ENCODE results near the gene FAM210A.

FAM210A gene

GRCh38 chr18:13616041-13616440 lies 110.3 kb downstream of the FAM210A start:
- H3K4me1 ChIP-seq: peaks cover 80 to 100% (median 97%) of the 10 kb centered on the region in 10 experiments
- peak overlapping the region; percentile 79 to 99 (median 96) for H3K4me2 ChIP-seq
- H3K4me3 ChIP-seq: peak overlapping the region in 8 of 10 experiments; percentile 3 to 73 (median 57); a peak in 13 of 20 replicates
- H3K27me3 ChIP-seq: peaks cover 0 to 6% (median 0%) of the 10 kb centered on the region in 11 experiments; a peak in 2 of 22 replicates
- H3K27ac ChIP-seq: peak overlapping the region in 10 of 11 experiments; percentile 72 to 91 (median 82); a peak in 20 of 22 replicates
- peaks cover 0 to 9% (median 0%) of the 10 kb centered on the region in 11 experiments; a peak in 8 of 22 replicates for H3K36me3 ChIP-seq
- no peak for TF ChIP-seq Cebpa-rat (IDR thresholded peaks at IDR 0.05)
- H3K9ac ChIP-seq: peak overlapping the region; percentile 18 to 84 (median 70); a peak in 19 of 22 replicates
- no peaks in the 10 kb centered on the region for H3K9me3 ChIP-seq (replicated peaks in 1 of 11)
- peaks cover 0 to 67% (median 21%) of the 10 kb centered on the region in 11 experiments; a peak in 16 of 22 replicates for H4K20me1 ChIP-seq

GRCh38 chr18:13615432-13615861 lies 110.9 kb downstream of the FAM210A start:
- Histone ChIP-seq H3K27me3 (peaks cover 0 to 6% (median 0%) of the 10 kb centered on the region in 11 experiments; a peak in 1 of 22 replicates), H3K27ac (peak overlapping the region; percentile 47 to 91 (median 82); a peak in 21 of 22 replicates), H3K9me3 (replicated peaks in 1 of 11) (no peaks in the 10 kb centered on the region), H3K4me1 (peaks cover 80 to 100% (median 97%) of the 10 kb centered on the region in 10 experiments), H3K4me3 (peak overlapping the region in 8 of 10 experiments; percentile 36 to 73 (median 60); a peak in 13 of 20 replicates), H3K9ac (peak overlapping the region; percentile 44 to 84 (median 70); a peak in 20 of 22 replicates), H4K20me1 (peaks cover 0 to 61% (median 18%) of the 10 kb centered on the region in 11 experiments; a peak in 15 of 22 replicates), H3K4me2 (peak overlapping the region; percentile 79 to 99 (median 96)), H3K36me3 (peaks cover 0 to 6% (median 0%) of the 10 kb centered on the region in 11 experiments; a peak in 1 of 22 replicates)
- no peak for TF ChIP-seq Cebpa-rat (IDR thresholded peaks at IDR 0.05)

DNA sequence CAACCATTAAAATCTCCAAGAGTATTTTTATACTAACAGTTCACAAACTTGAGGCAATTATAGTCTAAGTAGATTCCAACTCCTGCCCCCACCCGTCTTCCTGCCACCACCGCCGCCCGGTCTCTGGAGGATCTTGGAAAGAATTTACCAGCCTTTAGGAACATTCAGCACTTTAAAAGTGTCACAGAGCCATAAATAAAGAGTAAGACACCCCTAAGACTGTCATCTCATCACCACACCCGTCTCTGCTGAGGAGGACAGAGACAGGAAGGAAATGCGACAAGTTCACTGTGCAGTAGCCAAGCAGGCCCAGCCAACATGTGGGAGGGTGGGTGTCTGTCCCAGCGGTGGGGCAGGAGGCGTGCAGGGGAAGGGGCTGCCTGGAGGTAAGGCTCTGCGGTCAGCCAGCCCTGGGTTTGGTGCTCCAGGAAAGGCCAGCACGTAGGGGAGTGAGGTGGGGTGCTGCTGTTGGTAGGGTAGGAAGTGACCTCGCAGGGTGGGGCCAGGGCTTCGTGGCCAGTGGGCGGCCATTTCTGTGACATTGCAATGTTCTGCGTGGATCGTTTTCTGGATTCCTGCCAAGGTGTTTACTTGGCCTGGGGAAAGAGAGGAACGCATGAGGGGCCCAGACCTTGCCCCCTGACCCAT lies 111.6 kb downstream of the FAM210A start:
- H3K9me3 ChIP-seq (replicated peaks in 1 of 11): no peaks in the 10 kb centered on the region
- peaks cover 0 to 54% (median 11%) of the 10 kb centered on the region in 11 experiments; a peak in 15 of 22 replicates for H4K20me1 ChIP-seq
- H3K27ac ChIP-seq: peak overlapping the region; percentile 47 to 91 (median 82)
- H3K9ac ChIP-seq: peak overlapping the region; percentile 11 to 84 (median 70); a peak in 20 of 22 replicates
- H3K27me3 ChIP-seq: peaks cover 0 to 6% (median 0%) of the 10 kb centered on the region in 11 experiments; a peak in 1 of 22 replicates
- peak overlapping the region in 8 of 10 experiments; percentile 41 to 73 (median 60); a peak in 16 of 20 replicates for H3K4me3 ChIP-seq
- peaks cover 80 to 100% (median 97%) of the 10 kb centered on the region in 10 experiments for H3K4me1 ChIP-seq
- peaks cover 0 to 6% (median 0%) of the 10 kb centered on the region in 11 experiments; a peak in 1 of 22 replicates for H3K36me3 ChIP-seq
- peak overlapping the region; percentile 79 to 99 (median 96) for H3K4me2 ChIP-seq
- no peak for TF ChIP-seq Cebpa-rat (IDR thresholded peaks at IDR 0.05)

DNA sequence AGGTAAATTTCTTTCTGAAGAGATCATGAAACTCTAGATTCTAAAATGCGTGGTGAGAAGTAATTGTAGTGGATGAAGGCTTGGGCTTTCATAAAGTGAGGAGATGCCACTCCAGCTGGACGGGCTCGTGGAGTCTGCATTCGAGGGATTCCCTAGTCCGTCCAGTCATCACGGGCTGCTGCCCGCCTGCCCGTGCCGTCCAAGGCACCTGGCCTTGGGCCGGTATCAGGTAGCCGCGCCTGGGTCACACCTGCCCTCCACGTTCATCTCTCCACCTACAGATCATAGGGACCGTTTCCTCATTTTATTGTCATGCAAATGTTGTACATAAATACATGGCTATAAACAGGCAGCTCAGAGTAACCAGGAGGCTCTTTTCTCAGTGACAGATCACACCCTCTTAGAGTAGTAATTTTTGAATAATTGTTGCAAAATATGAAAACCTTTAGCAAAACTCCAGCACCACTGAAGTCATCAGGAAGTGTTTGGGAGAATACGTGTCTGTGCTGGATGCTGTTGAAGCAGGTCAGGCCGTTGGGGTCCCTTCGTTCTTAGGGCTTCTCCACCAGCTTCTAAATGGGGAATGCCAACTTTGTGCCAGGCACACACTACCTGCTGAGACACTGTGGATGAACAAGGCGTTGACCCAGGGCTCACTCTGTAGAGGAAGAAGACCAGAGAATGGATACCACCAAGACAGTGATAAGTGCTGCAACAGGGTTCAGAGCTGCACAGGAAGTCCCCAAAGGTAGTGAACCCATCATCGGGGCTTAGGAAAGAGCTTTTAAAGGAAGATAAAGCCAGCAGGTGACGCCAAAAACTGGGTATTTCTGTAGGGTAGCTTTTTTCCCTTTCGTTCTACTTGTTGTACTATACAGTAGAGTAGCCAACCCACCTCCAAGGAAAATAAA lies 112.5 kb downstream of the FAM210A start:
- TF ChIP-seq Cebpa-rat (IDR thresholded peaks at IDR 0.05): no peak
- H3K36me3 ChIP-seq: peaks cover 0 to 6% (median 0%) of the 10 kb centered on the region in 11 experiments; a peak in 1 of 22 replicates
- H3K9ac ChIP-seq: peak overlapping the region; percentile 11 to 84 (median 75); a peak in 19 of 22 replicates
- peak overlapping the region; percentile 47 to 91 (median 82); a peak in 21 of 22 replicates for H3K27ac ChIP-seq
- H3K9me3 ChIP-seq (replicated peaks in 1 of 11): no peaks in the 10 kb centered on the region
- H3K4me2 ChIP-seq: peak overlapping the region; percentile 79 to 99 (median 96)
- H3K4me1 ChIP-seq: peaks cover 80 to 100% (median 98%) of the 10 kb centered on the region in 10 experiments
- peaks cover 0 to 47% (median 9%) of the 10 kb centered on the region in 11 experiments; a peak in 12 of 22 replicates for H4K20me1 ChIP-seq
- peak overlapping the region in 9 of 10 experiments; percentile 16 to 73 (median 58); a peak in 15 of 20 replicates for H3K4me3 ChIP-seq
- H3K27me3 ChIP-seq: peaks cover 0 to 6% (median 0%) of the 10 kb centered on the region in 11 experiments; a peak in 1 of 22 replicates
